ENCODE measurements around the gene CORO7.

Gene CORO7

DNA sequence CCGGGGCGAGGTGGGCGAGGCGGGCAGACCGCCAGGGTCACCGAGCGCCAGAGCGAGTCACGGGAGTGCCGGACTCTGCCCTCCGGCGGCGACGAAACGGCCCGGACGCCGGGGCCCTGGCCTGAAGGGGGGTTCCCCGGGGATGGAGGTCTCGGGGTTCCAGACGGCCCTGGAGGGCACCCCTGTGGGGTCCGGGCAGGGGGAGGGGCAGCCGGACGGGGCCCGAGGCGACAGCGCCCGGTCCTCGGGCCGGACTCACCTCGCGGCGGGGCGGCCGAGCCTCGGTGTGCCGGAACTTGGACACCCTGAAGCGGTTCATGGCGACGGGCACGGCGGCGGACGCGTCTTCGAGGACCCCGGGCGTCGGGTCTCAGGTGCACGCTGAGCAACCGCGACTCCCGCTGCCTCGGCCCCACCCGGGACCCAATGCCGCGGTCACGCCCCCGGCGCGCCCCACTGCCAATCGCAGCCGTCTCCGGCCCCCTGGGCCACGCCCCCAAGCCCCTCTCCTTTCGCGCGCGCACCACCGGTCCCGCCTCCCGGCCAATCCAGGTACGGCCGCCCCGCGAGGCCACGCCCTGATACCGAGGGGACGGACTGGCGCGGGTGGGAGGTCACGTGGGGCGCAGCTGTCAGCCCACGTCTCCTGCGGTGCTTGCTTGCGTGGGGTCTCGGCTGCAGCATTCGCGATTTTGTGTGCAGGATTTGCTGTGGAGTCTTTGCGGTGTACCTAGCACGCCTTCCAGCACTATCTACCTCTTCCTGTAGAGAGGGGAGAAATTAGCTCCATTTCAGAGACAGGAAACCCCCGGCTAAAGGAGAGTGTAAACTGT is at the start of gene CORO7:
TSS of gene CORO7 (minus strand) at position 397 of the 833 bp plus-strand sequence. CDS start at position 319, 78 bp downstream.
- peak; percentile 96 for DNase-seq

DNA sequence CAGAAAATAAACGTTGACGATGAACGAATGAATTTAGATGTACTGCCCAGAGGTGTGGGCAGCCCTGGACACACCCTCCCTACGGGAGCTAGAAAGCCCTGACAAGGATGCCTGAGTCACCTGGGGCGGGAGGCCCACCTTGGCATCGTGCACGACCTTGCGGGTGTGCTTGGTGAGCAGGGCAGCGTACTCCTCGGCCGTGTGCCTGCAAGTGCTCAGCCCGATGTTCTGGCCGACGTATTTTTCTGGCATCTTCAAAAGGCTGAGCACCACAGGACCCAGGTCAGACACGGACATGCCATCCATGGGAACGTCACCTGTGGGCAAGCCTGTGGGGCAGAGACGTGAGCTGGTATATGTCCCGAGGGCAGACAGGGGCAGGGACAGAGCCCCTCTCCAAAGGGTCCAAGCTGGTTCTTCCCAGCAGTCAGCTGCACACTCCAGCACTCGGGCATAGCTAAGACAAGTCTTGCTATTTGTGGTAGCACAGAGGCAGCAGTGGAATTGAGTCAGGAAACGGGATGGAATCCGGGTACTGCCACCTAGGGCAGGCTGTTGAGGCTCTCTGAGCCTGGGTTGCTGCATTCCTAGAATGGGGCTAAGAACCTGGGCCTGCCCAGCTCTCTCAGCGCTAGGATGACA is 47.2 kb upstream of the CORO7 start:
- DNase-seq, result no peak

DNA sequence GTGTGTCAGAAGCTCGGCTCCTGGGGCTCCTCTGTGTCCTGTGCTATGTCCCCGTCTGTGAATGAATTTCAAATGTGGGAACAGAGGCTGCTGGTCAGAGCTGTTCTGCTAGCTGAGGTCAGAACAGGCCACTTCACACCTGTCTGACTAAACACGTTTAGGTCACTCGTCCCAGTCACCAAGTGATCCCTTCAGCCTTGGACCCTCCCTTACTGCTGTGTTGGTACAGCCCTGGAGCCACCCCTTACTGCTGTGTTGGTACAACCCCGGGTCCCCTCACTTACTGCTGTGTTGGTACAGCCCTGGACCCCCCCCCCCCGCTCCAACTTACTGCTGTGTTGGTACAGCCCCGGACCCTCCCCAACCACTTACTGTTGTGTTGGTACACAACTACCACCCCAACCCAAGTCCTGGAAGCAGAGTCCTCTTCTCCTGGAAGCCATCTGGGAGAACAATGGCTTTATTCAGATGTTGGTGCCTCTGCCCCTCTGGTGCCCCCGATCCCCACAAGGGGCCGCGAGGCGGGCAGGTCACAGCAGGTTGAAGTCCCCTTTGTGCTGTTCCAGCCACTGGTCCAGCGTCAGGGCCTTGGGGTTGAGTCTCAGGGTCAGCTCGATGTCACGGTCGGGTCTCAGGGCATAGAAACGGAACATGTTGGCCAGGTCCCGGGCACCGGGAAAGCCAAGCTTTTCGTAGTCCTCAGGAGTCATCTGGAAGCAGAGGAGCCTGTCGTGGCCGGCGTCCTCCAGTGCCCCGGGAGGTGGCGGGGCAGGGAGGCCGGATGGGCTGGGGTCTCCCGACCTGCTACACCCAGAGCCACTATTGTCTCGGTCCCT is 45.1 kb upstream of the CORO7 start:
- no peak for DNase-seq

DNA sequence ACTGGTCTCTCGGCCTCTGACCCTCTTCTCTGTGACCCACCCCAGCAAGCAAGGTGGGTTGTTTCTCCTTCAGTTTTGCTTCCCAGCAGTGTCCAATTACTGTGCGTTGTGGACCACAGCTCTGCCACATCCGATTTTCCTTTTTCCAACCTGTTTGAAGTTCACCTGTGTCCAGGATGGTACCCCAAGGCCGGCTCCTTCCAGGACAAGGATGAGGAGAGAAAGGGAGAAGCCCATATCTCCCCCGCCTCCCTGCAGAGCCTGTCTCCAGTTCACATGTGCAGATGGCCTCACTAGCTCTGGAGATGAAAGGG is 44.5 kb upstream of the CORO7 start:
- DNase-seq, result no peak

DNA sequence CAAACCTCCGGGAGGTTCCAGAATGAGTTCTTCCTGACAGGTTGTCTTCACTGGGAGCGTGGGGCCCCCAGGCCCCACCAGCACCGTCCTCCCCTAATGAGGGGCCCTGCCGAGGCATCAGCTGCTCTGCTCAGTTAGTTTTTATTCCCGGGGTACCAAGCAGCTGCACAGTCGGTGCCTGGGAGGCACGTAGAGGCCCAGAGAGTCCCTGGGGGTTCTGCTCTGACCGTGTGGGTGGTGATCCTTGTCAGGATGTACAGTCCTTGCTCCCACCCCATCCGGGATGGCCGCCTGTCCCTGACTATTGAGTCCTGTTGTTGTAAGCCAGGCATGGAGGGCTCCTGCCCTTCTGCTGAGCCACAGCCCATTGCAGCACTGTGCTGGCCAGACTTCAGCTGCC is 39.6 kb upstream of the CORO7 start:
- DNase-seq, result no peak

DNA sequence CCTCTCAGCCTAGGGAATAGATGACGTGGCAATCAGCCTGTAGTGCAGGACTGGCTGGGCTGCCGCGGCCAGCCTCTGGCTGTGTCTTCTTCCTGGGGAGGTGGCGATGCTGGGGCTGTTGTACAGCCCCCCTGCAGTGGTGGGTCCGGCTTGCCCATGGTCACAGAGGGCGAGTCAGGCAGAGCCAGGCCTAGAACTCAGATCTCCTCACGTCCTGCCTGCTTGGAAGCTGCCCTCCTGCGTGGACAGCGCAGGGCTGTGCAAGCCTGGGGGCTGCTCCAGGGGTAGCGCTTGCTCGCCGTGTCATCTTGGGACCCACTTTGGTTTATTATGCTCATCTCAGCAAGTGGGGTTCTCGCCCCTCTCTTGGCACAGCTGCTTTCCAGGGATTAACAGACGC is 38.7 kb upstream of the CORO7 start:
- no peak for DNase-seq

DNA sequence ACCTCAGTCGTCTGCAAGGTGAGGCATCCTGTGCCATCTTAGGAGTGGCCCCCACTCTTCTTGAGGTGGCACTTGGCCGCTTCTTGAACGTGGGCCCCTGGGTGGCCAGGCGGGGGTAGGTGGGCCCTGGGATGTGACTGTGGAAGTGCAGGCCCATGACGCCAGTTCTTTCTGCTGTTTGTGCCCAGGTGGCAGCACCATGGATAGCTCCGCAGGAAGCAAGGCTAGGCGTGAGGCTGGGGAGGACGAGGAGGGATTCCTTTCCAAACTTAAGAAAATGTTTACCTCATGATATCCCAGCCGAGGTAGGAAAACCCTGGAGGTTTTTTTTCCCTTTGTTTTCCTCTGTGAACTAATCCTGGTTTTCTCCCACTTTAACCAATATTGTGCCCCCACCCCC is 38.2 kb upstream of the CORO7 start:
- DNase-seq, result no peak

DNA sequence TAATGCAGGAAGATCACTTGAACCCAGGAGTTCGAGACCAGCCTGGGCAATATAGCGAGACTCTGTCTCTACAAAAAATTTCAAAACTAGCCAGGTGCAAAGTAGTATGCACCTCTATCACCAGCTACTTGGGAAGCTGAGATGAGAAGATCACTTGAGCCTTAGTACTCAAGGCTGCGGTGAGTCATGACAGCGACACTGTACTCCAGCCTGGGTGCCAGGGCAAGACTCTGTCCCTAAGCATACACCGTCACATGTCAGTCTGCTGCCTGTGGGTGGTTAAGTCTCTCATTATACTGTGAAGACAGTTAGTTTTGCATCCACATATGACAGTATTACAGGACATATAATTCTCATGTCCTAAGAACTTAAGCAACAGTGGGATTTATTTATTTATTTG is 36.3 kb upstream of the CORO7 start:
- no peak for DNase-seq

DNA sequence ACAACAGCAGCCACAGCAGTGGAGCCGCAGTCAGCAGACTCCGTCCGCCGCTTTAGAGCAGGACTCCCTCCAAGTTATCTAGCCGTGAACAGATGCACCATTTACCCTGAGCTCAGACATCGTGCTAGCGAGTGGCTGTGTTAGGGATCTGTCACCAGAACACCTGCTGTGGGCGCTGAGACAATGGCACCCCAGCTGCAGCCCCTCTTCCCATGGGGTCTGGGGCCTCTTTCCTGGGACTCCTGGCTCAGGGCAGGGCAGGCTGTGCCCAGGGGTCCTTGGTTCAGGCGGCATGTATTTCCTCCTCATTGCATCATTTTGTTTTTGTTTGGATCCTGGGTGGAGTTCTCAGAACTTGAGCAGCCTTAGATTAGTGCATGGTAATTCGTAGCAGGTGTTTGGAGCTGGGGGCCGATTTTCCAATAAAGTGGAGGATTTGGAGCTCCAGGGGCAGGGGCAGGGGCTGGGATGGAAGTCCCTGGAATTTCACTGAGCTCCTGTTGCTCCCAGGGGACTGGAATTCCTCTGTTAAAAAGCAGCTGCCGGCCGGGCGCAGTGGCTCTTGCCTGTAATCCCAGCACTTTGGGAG is 34.6 kb upstream of the CORO7 start:
- DNase-seq, result no peak

DNA sequence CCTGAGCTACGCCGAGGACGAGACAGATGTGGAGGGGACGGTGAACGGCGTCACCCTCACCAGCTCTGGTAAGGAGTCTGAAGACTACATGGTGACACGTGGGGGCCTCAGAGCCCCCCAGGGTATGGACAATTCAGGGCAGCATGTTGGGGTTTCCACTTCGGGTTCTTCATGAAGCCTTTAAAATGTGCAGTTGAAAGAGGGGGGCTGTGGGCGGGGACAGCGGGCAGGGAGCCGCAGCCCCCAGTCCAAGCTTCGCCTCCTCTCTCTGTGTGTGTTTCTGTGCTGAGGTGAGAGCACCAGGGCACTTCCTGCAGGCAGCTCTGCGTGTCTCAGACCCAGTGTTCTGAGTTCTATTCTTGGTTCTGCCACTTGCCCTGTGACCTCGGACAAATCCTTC is 34.0 kb upstream of the CORO7 start:
- no peak for DNase-seq

DNA sequence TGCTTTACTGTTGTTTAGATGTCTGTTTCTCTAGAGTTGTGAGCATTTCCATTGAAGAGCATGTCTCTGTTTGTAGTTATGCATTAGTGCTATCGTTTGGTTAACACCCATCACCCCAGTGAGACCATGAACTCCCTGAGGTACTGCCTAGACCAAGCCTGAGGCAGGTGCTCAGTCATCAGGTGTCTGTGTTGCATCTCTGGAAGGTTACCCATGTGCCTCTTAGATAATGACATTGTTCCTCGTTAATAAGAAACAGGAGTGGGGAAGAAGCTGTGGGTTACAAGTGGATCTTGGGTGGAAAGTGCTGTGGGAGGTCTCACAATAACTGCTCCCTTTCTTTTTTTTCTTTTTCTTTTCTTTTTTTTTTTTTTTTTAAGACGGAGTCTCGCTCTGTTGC is 27.6 kb upstream of the CORO7 start:
- no peak for DNase-seq

DNA sequence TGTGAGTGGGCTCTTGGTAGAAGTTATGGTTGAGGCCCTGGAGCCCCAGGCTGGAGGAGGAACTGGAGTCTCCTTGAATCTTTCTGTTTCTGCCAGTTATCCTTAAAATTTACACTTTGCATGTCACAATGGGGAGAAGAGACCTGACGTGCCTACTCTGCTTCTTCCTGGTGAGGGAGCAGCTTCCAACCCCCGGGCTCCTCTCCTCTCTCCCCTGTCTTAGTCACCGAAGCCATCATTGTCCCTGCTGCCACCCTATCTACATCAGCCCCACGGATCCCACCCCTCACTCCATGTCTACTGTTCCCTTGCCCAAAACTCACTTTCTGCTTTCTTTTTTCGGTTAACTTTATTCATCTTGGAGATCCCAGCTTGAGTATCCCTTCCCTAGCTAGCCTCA is 26.9 kb upstream of the CORO7 start:
- DNase-seq, result no peak

DNA sequence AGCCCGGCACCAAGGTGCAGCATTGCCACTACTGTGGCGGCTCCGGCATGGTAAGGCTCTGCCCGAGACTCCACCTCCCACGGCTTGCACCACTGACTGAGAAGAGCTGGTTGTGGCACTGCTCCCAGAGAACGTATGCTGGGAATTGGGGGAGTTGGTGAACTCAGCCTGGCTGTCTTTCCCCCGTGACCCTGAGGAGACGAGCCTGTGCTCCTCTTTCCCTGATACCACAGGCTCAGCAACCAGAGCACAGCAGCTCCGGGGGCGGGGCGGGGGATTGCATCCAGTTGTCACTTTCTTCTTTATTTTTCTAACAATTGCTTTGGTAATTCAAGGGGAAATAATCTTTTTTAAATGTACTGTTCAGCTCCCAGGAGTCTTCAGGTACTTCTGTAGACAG is 26.0 kb upstream of the CORO7 start:
- DNase-seq, result no peak

DNA sequence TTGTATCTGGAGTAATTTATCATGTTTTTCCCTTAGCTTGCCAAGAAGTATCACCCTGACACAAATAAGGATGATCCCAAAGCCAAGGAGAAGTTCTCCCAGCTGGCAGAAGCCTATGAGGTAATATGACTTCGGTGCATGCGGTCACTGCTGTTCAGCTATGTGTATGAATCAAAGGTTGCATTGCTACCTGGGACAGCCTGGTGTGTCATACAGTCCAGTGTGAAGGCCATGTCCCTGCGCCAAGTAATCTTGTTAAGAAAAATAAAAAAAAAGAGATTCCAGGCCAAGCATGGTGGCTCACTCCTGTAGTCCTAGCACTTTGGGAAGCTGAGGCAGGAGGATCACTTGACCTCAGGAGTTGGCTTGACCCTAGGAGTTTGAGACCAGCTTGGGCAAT is 21.0 kb upstream of the CORO7 start:
- no peak for DNase-seq

DNA sequence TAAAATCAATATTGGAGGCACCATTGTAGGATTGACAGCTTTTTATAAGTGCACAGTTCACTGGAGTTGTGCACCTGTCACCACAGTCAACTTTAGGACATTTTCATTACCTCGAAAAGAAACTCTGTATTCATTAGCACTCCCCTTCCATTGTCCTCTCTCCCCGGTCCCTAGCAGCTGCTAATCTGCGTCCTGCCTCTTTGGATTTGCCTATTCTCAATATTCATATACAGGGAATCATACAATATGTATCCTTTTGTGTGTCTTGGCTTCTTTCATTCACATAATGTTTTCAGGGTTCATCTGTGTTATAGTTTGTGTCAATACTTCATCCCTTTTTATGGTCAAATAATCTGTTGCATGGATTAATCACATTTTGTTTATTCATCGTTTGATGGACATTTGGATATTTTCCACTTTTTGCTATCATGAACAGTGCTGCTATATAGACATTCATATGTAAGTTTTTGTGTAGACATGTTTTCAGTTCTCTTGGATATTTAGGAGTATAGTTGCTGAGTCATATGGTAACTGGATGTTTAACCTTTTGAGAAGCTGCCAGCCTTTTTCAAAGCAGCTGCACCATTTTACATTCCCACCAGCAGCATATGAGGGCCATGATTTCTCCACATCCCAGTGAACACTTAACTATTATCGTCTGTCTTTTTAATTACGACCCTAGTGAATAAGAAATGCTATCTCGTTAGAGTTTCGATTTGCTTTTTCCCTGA is 19.1 kb upstream of the CORO7 start:
- DNase-seq, result no peak

DNA sequence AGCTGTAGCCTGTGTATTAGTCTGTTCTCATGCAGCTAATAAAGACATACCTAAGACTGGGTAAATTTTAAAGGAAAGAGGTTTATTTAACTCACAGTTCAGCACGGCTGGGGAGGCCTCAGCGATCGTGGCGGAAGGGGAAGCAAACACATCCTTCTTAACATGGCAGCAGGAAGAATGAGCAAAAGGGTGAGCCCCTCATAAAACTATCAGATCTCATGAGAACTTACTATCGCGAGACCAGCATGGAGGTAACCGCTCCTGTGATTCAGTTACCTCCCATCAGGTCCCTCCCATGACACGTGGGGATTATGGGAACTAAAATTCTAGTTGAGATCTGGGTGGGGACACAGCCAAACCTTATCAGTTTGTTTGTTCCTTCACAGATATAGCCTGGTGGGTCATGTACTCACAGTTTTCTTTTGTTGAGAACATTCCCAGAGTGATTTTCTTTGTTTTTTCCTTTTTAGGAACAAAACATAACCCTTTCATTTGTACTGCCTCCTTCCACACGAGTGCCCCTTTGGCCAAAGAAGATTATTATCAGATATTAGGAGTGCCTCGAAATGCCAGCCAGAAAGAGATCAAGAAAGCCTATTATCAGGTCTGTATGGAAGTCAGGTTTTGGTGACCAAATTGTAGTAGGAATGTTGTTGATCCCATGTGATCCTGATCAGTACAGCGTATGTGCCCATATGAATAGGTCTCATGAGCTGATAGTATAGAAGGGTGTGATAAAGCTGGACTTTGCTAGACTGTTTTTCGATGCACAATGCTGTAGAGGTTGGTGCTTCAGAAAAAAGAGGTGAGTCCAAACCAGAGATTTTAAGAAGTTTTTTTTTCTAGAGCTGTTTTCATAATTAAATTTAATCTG is 17.8 kb upstream of the CORO7 start:
- DNase-seq, result no peak

DNA sequence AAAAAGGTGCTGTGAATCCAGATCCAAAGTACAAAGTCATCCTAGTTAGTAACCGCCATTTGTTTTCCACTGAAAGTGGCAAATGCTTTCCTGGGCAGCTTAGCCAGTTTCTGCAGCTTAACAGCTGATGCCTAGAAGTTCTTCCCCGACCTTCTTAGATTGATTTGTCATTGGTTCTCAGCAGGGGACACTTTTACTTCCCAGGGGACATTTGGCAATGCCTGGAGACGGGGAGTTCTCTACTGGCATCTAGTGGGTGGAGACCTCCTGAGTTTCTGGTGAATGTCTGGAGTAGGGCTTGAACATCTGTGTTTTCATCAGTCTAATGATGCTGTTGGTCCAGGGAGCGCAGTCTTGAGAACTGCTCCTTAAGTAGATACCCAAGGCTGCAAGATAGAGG is 16.8 kb upstream of the CORO7 start:
- DNase-seq, result no peak

DNA sequence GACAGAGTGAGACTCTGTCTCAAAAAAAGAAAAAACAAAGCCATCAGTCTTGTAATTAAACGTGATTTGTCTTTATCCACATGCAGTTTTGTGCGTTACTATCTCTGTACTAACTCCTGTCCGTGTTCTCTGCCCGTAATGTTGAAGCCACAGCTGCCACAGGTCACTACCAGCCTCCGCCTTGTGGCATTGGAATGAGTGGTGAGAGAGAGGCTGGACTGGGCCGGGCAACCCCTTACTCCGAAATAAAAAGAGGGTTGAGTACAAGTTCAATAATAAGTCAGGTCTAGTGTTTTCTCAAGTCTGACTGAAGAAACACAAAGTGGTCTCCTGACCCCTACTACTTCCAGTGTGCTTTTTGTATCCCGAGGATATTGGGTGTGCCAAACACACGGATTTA is 14.6 kb upstream of the CORO7 start:
- DNase-seq, result no peak

DNA sequence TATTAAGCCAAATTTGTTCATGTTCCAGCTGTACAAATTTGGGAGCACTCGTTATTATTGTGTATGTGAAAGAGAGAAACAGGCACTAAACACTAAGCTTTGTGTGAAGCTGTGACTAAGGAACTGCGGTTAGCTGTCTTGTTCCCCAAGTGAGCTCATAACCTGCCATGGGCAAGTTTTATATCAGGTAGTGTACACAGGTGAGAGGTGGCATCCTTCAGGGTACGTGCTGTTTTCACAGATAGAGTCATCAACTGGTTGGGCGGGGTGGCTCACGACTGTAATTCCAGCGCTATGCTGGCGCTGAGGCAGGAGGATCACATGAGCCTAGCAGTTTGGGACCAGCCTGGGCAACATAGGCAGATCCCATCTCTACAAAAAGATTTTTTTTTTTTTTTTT is 12.1 kb upstream of the CORO7 start:
- no peak for DNase-seq

DNA sequence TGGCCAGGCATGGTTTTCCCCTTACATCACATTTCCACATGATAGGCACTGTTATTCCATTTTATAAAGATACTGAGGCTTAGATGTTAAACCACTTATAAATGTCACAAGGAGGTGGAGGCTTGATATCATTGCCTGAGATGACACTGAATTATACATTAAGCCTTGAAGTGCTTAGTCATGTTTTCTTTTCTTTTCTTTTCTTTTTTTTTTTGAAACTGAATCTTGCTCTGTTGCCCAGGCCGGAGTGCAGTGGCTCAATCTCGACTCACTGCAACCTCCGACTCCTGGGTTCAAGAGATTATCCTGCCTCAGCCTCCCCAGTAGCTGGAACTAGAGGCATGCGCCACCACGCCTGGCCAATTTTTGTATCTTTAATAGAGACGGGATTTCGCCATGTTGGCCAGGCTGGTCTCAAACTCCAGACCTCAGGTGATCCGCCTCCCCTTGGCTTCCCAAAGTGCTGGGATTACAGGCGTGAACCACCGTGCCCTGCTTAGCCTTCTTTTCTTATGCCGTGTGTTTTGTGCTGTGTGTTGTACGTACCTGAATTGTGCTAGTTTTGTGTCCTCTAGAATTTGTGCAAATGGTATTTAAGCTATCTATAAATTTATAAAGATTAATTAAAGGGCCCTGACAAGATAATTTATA is 10.5 kb upstream of the CORO7 start:
- DNase-seq, result no peak

DNA sequence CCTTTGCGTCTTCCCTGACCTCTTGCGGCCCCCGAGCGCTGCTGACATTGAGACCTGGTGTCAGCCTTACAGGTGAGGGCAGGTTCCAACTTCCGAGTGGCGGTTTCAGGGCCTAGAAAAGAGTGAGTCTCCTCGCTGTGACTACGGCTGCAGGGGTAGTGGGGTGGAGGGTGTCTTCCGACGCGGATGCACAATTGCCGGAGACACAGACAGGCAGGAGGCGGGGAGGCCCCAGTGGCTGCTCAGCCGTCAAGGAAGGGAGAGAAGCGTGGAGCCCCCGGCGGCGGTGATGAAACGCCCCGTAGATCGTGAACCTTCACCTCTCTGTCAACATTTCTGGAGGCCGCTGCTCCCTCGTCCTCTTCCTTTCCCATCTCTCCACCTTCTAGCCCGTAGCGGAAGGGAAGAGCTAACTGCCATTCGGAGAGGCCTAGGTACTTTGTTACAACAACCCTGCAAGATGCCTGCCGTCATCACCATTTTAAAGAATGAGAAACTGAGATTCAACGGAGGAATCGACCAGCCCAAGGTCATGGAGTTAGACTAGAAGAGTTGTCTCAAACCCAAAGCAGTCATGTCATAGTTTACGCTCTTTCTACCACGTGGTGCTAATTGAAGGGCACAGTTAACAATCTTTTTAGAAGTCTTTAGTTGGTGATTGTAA is 9.8 kb upstream of the CORO7 start:
- peak; percentile 68 for DNase-seq

Data from NCI-H146 (cell line).